ENCODE data around the gene MGAT4B.

MGAT4B gene

GRCh38 chr5:179773686-179774040 is 33.0 kb downstream of the MGAT4B start:
- DNase-seq = no peak

GRCh38 chr5:179772351-179772750 is 34.3 kb downstream of the MGAT4B start:
- no peak for DNase-seq

DNA sequence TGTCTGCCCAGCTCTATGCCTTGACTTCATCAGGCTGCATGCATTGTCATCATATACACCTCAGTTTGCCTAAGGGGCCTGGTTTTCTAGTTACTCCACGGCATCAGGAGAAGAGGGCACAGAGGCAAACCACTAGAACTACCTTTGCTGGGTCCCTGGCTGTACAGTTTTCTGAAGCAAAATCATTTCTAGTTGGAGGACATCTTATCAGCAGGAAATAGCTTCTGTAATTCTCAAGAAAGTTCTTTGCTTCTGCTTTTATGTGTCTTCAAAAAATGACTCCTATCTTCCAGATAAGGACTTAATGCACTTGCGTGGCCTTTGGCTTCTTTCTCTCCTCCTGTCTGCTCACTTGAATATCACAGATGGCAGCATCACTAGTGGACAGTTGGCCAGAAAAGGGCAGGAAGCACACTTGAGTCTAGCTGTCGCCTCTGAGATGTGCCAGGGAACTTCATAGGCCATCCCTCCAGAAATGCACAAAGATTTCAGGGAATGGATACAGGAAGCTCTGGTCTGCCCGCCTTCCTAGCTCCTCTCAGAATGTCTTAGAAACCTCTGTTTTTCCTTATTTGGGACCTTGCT is 35.3 kb downstream of the MGAT4B start:
- no peak for DNase-seq

- DNase-seq = no peak
These were observed 36.9 kb downstream of the MGAT4B start for GRCh38 chr5:179769796-179770195.

- no peak for DNase-seq
These were observed 37.4 kb downstream of the MGAT4B start for GRCh38 chr5:179769271-179769670.

- no peak for DNase-seq
These were observed 38.2 kb downstream of the MGAT4B start for GRCh38 chr5:179768326-179769085.

GRCh38 chr5:179767496-179768100 is 39.1 kb downstream of the MGAT4B start:
- no peak for DNase-seq

DNA sequence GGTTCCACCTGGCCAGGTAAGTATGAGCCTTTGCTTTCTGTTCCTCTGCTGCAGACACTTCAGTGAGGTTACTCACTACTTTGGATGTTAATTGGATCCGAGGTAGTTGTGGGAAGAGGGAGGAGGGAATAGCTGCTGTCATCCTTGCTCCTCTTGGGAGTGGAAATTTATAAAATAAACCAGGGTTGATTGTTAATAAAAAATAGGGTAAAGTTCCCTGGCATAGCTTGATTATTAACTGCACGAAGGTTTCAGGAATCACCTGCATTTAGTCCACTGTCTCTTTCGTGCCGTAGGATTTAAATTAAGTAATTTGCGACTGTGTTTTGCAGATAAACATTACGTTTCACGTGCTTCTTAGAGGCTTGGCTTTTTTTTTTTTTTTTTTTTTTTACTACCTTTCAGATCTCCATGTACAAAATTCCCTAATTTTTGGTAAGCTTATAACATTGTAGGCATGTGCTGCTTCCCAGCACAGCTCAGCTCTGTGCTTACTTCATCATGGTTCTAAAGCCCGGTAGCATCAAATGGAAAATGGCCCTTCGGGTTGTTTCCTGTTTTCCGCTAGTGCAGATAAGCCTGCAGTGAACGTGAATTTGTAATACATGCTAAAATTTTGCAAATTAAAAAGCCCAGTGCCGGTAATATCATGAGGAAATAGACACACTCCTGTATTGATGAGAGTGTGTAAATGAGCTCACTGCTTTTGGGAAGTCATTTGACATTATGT is 39.8 kb downstream of the MGAT4B start:
- DNase-seq = no peak

DNA sequence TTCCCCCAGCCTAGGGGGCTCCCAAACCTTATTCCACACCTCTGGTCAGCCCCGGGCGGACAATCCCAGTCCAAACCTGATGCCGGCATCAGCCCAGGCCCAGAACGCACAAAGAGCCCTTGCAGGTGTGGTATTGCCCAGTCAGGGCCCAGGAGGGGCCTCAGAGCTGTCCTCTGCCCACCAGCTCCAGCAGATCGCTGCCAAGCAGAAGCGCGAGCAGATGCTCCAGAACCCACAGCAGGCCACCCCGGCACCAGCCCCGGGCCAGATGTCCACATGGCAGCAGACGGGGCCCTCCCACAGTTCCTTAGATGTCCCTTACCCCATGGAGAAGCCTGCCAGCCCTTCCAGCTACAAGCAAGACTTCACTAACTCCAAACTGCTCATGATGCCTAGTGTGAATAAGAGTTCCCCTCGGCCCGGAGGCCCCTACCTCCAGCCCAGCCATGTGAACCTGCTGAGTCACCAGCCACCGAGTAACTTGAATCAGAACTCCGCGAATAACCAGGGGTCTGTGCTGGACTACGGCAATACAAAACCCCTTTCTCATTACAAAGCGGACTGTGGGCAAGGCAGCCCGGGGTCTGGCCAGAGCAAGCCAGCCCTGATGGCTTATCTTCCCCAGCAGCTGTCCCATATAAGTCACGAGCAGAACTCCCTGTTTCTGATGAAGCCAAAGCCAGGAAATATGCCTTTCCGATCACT is 40.5 kb downstream of the MGAT4B start:
- no peak for DNase-seq

DNA sequence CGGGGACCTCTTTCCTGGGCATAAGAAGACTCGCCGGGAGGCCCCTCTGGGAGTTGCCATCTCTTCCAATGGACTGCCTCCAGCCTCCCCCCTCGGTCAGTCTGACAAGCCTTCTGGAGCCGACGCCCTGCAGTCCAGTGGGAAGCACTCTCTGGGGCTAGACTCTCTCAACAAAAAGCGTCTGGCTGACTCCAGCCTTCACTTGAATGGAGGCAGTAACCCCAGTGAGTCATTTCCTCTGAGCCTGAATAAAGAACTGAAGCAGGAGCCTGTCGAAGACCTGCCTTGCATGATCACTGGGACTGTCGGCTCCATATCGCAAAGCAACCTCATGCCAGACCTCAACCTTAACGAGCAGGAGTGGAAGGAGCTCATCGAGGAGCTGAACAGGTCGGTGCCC is 41.3 kb downstream of the MGAT4B start:
- DNase-seq = peak in 1 of 56 donors; percentile 31

DNA sequence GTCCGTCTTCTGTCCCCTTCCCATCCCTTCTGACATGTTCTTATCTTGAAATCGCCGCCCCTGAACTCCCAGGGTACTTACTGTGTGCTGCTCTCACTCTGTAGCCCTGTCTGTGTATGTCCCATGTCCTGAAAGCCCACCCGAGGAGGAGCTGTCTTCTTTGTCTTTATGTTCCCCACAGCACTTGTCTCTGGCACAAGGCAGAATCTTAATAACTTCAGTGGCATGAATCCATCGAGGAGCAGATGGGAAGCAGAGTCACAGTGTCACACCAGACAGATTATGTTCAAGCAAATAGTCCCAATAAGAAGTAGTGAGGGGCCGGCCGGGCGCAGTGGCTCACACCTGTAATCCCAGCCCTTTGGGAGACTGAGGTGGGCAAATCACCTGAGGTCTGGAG is 42.6 kb downstream of the MGAT4B start:
- DNase-seq = no peak

GRCh38 chr5:179763215-179763945 is 43.3 kb downstream of the MGAT4B start:
- DNase-seq = peak in 28 of 56 donors; percentile 4 to 77 (median 29)

DNA sequence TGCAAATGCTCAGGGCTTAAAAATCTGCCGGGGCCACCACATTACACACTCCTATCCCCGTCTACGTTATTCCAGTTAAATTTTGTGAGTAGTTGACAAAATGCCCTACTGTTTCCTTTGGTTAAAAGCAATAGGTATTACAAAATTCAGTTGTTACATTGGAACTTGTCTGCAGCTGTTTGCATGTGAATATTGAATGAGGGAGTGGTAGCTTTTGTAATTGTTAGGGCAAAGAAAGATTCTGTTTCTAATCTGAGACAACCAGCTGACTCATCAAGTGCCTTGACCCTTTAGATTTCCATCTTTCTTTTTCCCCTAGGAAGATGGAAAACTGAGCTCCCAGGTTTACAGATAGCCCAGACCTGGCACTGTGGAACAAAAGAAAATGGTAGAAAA is 43.9 kb downstream of the MGAT4B start:
- DNase-seq = no peak

GRCh38 chr5:179762079-179762780 is 44.4 kb downstream of the MGAT4B start:
- DNase-seq = peak in 1 of 56 donors; percentile 10

GRCh38 chr5:179759581-179760551 is 46.8 kb downstream of the MGAT4B start:
- no peak for DNase-seq

DNA sequence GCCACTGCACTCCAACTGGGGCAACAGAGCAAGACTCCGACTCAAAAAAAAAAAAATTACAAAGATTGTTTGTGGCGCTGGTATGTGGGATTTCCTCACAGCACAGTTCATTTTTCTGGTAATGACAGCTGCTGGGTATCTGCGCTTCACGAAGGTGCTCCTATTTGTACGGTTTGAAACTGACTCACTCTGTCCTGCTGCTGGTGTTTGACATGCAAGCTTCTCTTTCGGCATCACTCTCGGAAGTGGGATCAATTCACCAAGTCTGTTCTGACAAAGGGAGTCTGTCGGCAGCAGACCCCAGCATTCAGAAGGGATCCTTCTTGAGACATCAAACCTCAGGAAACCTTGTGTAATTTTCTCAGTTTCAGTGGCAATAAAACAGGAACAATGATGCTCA is 47.7 kb downstream of the MGAT4B start:
- DNase-seq = no peak

GRCh38 chr5:179755022-179755421 is 51.6 kb downstream of the MGAT4B start:
- DNase-seq = no peak

DNA sequence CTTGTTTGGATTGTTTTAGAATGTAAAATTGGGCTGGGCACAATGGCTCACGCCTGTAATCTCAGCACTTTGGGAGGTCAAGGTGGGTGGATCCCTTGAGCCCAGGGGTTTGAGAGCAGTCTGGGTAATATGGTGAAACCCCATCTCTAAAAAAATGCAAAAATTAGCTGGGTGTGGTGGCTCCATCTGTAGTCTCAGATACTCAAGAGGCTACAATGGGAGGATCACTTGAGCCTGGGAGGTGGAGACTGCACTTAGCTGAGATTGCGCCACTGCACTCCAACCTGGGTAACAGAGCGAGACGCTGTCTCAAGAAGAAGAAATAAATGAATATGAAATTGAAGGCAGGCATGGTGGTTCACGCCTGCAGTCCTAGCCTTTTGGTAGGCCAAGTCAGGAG is 52.7 kb downstream of the MGAT4B start:
- no peak for DNase-seq
